Vagina (tissue), 2 donors: ENCODE data around the gene ADGRE1.

ENCODE experiments used
- CTCF ChIP-seq, 3 experiments: fragments of 450-650 bp in 2 of 3; fragments of 200-600 bp in 1 of 3; sonication (generic) in 1 of 3; IDR thresholded peaks; one replicate each; pipeline ENCODE4 v1.5.1; 2017 to 2019; ENCODE audit warnings: antibody characterized with exemption in 3 of 3, mild to moderate bottlenecking in 2 of 3, moderate library complexity in 2 of 3
- POLR2A ChIP-seq, 2 donors: fragments of 450-650 bp; IDR thresholded peaks; one replicate each; pipeline ENCODE4 v1.6.1; 2017; ENCODE audit warnings: antibody characterized with exemption in 2 of 2, mild to moderate bottlenecking in 2 of 2, moderate library complexity in 2 of 2
- POLR2AphosphoS5 ChIP-seq, 2 donors: sonication (generic); formaldehyde crosslinking; IDR thresholded peaks; one replicate each; pipeline ENCODE4 v1.9.0; 2017; ENCODE audit warnings: antibody characterized with exemption in 2 of 2, mild to moderate bottlenecking in 2 of 2, low read depth in 1 of 2; ENCODE audit not compliant: insufficient read depth in 1 of 2

- no peak for TF ChIP-seq CTCF (IDR thresholded peaks at IDR 0.05)
- no peak for TF ChIP-seq POLR2AphosphoS5 (IDR thresholded peaks at IDR 0.05; ENCODE audit: insufficient read depth in 1 of 2, low read depth in 1 of 2)
- TF ChIP-seq POLR2A (IDR thresholded peaks at IDR 0.05), result no peak
Measured at GRCh38 chr19:6868351-6868750, 19.0 kb upstream of the ADGRE1 start.
